HG02852 (cell line): ENCODE results near the gene IPO13.

Experiments used
- ATAC-seq: cut with Tn5 transposase; IDR thresholded peaks from one replicate; pipeline ENCODE4 v1.9.1; 2021; ENCODE audit warnings: mild to moderate bottlenecking, moderate library complexity; ENCODE audit not compliant: unreplicated experiment

IPO13 gene

DNA sequence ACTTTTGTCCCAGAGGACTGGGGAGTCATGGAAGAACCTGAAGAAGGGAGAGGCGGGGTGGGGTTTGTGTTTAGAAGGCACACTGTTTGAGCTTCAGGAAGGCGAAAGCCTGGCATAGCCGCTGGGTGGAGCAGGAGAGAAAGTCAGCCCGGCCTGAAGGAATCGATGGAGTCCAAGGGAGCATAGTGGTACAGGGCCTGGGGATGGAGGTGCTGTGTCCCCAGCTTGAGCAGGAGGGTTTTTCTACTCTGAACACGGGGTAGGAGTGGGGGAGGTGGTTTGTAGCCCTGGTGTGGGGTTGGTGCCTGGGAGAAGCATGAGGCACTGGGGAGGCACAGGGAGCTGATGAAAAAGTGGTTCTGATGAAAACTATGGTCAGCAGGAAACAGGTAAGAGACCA, 40.0 kb downstream of the IPO13 start:
- no peak for ATAC-seq

DNA sequence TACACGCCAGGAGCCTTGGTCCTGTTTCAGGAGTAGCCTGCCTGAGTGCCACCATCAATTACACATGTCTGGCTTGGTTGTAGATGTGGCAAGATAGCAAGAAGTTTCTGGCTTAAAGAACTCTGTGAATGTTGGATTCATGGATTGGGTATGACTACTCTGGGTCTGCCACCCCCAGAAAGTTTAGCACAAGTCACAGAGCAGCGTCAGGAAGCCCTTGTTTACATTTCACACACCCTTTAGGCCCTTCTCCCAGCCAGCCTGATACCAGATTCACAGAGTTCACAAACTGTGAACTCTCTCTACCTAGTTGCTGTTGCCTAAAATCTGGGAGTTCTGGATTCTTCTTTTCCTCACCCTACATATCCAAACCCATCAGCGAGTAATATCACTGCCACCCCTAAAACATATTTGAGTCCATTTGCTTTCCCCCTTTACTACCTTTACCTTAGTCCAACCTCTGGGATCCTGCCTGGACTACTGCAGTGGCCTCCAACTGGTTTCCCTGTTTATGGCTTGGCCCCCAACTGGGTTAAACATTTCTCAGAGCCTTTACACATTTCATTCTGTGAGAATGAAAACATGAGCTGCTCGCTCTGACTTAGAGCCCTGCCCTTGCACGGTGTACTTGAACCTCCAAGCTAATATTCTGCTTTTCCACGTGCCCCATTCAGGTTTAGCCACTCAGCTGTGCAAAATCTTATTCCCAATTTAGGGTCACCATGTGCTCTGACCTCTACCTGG, 40.6 kb downstream of the IPO13 start:
- no peak for ATAC-seq

DNA sequence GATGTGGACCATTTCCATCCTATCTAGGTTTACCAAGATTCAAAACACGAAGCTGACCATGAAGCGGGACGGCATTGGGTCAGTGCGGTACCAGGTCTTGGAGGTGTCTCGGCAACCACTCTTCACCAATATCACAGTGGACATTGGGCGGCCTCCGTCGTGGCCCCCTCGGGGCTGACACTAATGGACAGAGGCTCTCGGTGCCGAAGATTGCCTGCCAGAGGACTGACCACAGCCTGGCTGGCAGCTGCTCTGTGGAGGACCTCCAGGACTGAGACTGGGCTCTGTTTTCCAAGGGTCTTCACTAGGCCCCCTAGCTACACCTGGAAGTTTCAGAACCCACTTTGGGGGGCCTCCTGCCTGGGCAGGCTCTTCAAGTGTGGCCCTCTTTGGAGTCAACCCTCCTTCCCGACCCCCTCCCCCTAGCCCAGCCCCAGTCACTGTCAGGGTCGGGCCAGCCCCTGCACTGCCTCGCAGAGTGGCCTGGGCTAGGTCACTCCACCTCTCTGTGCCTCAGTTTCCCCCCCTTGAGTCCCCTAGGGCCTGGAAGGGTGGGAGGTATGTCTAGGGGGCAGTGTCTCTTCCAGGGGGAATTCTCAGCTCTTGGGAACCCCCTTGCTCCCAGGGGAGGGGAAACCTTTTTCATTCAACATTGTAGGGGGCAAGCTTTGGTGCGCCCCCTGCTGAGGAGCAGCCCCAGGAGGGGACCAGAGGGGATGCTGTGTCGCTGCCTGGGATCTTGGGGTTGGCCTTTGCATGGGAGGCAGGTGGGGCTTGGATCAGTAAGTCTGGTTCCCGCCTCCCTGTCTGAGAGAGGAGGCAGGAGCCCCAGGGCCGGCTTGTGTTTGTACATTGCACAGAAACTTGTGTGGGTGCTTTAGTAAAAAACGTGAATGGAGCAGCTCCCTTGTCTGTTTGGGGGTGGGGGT, 43.8 kb downstream of the IPO13 start:
- ATAC-seq = no peak

DNA sequence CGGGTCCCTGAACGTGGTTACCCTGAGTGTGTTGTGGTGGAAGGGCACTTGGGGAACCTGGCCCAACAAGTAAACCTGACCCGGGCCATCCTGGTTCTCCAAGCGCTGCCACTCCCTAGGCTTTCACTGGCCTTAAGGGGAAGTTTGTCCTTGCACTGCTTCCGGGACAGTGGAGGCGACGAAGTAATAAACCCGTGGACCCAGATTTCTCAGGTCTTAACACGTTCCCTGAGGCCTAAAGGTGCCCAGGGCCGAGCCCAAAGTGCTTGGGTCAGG, 44.4 kb downstream of the IPO13 start:
- peak; percentile 17 for ATAC-seq

DNA sequence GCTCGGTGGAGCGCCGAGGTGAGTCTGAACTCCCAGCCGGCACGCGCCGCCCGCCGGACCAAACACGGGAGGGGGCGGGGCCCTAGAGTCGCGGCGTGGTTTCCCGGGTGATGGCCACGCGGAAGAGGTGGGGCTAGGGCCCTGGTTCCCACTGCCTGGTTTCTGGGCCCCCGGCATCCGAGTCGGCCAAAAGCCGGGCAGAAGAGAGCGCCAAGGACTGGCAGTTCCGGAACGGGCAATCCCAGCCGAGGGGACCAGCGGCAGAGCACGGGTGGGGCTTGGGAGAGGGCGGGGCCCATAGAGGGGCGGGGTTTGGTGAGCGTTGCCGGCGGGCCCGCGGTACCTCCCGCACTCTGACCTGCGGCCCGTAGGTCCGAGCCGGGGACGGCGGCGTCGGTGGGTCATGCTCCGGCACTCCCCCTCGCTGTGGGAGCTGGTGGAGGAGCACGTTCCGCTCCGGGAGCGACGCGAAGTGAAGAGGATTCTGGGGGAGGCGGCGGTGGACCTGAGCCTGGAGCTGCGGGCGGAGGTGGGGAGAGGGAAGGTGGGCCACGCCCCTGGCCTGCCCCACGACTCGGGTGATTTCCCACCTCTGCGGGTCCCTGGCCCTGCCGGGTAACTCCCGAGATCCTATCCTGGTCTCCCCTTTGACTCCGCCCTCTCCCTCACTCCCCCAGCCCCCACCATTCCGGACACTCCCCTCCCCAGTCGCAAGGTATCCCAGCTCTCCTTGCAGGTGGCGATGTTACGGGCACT, 44.9 kb downstream of the IPO13 start, which contains the start of gene CCDC24:
CCDC24 (plus strand) TSS at position 124 of the 756 bp plus-strand sequence; CDS start at position 404, 280 bp downstream.
- ATAC-seq = peak; percentile 87

DNA sequence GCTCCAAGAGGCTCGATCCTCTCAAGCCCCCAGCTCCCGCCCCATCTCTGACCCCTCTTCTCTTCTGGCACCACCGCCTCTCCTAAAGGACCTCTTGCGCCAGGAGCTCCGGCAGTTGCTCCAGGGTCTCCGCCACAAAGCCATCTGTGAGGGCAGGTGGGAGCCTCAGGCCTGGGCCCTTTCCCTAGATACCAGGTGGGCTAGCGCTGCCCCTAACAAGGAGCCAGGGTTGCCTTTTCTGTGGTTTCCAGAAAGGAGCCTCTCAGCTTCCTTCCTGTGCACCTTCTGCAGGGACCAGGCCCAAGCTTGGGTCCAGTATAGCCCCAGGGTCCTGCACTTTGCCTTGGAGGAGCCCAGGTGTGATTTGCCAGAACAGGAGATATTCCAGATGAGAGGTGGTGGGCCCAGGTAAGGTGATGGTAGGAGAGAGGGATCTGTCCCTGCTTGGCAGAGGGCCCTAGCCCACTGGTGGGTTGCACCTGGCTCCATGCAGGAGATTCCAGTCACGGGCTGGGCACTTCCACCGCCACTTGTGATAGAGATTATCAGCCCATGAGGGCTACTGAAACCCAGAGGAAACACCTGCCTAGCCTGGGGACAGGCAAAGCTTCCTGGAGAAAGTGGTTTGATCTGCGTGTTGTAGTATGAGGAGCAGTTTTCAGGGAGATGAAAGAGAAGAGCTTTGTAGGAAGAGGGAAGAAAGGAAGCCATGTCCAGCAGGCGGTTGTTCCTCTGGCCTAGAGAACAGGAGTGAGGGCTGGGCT, 45.7 kb downstream of the IPO13 start:
- ATAC-seq = no peak

DNA sequence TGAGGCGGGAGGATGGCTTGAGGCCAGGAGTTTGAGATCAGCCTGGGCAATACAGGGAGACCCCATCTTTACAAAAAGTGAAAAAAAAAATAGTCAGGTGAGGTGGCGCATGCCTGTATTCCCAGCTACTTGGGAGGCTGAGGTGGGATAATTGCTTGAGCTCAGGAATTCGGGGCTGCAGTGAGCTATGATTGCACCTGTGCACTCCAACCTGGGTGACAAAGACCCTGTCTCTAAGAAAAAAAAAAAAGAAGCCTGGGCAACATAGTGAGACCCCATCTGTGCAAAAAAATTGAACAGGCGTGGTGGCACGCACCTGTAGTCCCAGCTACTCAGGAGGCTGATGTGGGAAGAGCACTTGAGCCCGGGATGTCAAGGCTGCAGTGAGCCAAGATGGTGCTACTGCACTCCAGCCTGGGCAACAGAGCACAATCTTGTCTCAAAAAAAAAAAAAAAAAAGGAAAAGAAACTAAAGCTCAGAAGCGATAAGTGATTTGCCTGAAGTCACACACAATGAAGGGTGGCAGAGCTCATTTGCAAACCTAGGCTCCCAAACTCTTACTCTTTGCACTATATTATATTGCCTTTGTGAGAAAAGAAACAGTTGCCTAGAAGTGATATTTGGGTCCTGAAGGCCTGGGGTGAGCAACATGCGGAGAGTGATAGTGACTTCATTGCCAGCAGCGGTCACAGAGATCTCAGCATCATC, 46.6 kb downstream of the IPO13 start:
- ATAC-seq = no peak

DNA sequence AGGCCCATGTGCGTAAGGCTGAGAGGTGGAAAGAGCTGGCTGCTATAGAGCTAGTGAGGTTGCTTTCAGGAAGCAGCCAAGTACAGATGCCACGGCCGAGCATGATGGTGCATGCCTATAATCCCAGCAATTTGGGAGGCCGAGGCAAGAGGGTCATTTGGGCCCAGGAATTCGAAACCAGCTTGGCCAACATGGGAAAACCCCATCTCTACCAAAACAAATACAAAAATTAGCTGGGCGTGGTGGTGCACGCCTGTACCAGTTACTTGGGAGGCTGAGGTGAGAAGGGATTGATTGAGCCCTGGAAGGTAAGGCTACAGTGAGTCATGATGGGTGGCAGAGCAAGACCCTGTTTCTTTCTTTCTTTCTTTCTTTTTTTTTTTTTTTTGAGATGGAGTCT, 47.3 kb downstream of the IPO13 start:
- ATAC-seq = no peak

DNA sequence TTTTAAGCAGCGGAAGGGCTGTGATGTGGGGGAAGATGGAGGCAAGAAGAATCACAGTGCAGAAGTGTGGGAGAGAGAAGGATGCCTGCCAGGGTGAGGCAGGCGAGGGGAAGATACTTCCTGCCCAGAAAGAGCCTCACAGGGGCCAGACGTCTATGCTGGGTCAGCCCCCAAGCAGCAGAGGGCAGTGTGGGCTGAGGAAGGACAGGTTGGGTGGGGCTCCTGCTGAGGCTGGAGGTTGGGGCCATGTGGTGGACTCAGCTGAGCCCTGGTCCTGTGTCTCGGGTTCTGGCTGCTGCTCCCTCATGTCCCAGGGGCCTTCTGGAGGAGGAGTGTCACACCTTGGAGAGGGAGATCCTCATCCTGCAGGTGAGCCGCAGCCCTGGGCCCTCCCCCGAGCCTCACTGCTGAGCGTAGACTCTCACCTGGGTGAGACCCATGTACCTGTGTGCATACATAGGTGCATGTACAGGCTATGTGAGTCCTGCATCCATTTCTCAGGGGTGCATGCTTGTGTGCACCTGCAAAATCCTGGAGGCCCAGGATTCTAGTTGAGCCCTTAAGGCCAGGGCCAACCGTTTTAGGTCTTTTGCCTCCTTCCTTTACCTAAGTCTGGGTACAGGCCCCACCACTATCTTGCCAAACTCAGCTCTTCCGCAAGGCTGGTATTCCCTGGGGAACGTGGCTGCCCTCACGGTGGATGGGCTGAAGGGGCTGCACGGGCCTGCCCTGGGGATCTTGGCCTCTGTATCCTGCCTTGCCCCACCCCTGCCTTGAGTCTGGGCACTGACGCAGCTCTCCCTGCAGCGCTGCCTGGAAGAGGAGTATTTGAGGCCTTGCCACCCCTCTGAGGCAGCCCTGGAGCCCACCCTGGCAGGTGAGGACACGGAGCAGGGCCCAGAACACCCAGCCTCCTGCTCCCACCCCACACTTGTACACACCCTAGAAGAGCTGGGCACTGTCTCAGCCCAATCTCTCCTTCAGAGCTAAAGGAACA, 48.3 kb downstream of the IPO13 start:
- no peak for ATAC-seq

DNA sequence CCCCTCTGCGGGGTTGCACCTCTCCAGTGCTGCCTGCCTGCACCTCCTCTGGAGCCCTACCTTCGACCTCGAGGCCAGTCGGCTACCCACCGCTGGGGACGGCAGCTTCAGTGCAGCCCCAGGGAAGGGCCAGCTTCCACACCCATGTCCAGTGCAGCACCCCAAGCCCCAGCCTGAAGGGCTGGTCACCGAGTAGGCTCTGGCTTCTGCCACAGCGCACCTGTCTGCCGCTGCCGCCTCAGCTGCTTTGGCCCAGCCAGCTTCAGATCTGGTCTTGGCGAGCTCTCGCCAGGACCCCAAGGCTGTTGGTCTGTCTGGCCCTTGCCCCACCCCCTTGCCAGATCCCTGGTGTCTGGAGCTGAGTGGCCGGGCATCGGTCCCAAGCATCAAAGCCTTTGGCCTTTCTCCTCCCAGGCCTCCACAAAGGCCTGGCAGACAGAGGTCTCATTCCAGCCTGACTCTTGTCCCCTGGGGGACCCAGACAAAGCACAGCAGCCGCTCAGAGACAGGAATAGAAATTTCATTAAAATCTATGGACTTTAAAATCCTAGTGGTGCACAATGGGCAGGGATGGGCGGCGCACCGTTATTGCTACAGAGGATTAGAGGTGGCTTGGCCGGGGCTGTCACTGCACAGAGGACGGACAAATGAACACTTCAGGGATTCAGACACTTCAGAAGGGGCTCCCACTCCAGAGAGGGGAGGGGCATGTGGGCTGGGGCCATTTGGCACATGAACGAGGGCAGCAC, 49.4 kb downstream of the IPO13 start:
- no peak for ATAC-seq

DNA sequence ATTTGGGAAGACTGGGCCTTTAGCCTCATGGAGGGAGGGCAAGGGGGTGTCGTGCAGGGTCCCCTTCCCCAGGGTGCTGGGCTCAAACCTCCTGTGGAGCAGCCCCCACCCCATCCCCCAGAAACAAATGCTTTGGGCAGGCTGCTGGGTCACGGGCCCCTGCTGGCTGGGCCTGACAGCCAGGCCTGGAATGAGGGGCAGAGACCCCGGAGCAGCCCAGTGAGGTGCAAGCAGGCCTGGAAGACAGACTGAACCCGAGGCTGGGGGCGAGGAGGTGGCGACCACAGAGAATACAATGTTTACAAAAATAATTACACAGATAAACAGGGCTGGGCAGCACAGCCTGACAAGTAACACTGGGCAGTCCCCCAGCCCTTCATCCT, 50.0 kb downstream of the IPO13 start:
- no peak for ATAC-seq

DNA sequence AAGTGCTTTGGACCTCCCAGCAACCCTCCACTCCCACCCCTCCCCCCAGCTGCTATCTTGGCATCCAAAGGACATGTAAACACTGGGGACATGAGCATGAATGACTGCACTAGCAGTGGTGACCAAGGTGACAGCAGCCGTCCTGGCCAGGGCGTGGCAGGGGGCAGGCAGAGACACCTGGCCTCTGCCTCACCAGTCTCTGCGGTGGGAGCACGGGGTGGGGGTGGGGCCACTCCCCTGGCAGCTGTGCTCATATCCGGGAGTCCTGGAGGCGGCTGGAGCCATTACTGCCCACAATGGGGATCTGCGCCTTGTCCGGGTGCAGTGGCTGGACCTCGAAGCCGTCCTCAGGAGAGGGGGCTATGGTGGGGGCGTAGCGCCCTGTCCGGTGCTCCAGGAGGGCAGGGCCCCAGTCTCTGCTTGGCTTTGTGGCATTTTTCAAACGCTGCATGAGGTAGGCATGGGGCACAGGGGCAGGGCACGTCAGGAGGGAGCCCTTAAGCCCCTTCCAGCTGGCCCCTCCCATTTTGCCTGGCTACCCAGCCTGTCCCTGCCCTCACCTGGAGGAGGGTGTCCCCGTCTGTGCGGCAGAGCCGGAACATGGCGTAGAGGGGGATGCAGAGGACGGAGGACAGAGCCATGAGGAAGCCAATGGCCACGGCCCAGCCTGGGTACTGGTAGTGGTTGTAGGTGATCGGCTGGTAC, 50.7 kb downstream of the IPO13 start:
- no peak for ATAC-seq

DNA sequence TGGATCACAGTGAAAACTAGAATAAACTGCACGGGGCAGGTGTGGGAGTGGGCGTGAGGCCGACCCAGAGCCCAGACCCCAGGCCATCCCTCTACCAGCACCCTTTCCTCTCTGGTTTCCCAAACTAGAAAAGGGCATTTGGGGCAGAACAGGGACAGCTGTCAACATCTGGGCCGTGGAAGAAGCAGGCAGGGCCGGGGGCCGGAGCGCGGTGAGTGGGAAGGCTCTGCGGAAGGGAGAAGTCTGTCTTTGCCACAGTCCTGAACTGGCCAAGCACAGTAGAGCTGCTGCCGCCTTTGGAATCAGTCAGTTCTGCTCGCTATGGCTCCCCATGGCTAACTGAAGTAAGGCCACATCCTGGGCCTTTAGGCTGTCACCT, 51.2 kb downstream of the IPO13 start:
- no peak for ATAC-seq

DNA sequence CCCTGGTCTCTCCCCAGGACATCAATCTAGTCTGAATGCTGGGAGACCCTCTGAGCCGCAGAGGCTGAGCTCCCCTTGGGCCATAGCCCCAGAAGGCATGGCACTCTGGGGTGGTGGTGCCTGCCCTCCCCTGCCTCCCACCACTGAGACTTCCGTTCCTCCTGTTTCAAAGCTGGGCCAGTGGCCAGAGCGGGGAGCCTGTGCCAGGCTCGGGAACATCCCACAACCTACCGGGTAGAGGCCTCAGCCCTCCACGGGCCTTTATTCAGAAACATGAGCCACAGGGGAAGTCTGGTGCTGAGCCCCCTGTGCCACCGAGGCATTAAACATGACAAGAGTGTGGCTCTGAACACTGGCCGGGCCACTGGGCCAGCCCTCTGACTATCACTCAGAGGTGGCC, 52.7 kb downstream of the IPO13 start:
- no peak for ATAC-seq

DNA sequence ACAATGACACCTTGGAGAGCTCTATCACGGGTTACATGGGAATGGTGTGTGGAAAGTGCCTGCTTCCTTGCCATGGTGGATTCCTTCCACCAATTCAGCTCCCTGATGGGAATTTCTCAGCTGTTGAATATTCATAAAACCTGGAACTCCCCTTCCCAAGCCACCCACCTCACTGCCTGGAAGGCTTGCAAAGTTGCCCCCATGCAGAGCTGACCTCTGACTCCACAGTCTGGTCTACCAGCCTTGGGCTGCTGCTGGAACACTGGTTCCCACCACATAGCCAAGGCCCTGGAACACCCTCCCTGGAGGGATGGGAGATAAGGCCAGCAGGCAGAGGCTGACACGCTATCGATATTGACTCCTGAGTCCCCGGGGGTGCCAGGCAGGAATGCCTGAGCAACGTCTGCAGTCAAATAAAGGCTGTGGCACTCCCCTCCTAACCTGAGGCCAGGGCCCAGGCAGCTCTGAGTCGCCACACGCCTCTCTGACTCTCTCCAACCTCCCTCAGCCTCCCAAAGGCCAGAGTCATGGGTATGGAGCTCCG, 53.4 kb downstream of the IPO13 start:
- ATAC-seq = no peak

DNA sequence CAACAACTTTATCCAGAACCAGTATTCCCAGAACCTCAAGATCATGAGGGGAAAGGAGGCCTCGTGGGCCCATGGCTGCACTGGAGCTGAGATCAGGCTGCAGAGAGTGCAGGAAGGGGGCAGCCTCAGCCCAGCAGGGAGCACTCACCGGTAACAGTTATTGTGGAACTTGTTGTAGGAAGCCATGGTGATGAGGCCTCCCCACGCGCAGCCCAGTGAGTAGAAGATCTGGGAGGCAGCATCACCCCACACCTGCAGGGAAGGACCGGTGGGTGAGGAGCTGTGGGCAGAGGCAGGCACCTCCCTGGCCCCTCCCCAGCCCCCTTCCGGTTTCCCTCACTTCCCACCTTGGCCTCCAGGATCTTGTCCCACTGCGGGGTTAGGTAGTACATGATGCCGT, 55.4 kb downstream of the IPO13 start:
- ATAC-seq = no peak

DNA sequence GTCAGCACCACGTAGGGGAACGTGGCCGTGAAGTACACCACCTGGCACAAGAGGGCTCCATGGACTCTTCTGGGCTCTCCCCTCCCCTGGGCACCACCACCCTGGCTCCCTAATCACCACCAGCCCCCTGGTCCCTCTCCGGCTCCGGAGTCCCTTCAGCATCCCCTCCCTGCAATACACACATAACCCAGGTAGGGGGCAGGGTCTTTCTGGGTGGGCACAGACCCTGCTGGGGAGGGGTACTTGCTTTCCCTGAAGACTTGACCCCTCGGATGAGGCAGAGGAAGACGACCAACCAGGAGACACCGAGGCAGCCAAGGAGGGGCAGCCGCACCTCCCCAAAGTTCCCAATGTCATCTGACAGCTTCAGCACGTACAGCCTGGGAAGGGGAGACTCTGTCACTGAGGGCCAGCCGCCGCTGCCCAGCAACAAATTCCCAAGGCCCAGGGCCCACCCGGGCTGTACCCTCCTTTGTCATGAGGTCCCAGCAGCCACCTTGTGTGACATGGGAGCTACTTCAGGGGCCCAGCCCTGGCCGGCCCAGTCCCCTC, 55.9 kb downstream of the IPO13 start:
- ATAC-seq = no peak
